ENCODE data around the gene FHOD1. TPM values are rescaled to one million over a fixed set of nuclear protein-coding genes. Genes with fewer than 3 reads are reported as not detected.

FHOD1 gene
- polyA plus RNA-seq, 1 of the 3 experiments (the other 2 are of a cell fraction) = 70.9 TPM

- TF ChIP-seq NFIC (IDR thresholded peaks at IDR 0.05; ENCODE audit: borderline replicate concordance) (no peak), USF2 (IDR thresholded peaks at IDR 0.05; ENCODE audit: borderline replicate concordance, low read depth, low read length) (no peak), USF1 (IDR thresholded peaks at IDR 0.05; ENCODE audit: borderline replicate concordance, low read depth) (no peak), ZBTB33 (IDR thresholded peaks at IDR 0.05; ENCODE audit: borderline replicate concordance, low read depth) (no peak), FOXM1 (IDR thresholded peaks at IDR 0.05; ENCODE audit: low read depth) (no peak), FOXJ3 (CRISPR knock-in tag; IDR thresholded peaks at IDR 0.05) (no peak), EZH2phosphoT487 (IDR thresholded peaks at IDR 0.05; ENCODE audit: borderline replicate concordance, low read depth) (no peak), MXI1 (IDR thresholded peaks at IDR 0.05; ENCODE audit: low read depth, low read length) (no peak), GATA2 (CRISPR knock-in tag; IDR thresholded peaks at IDR 0.05) (no peak), TEAD4 (IDR thresholded peaks at IDR 0.05; ENCODE audit: borderline replicate concordance, insufficient read depth) (no peak), EP300 (IDR thresholded peaks at IDR 0.05; ENCODE audit: borderline replicate concordance in 1 of 2, low read depth in 1 of 2, low read length in 1 of 2) (no peak), CTCF (IDR thresholded peaks at IDR 0.05) (no peak), IRF3 (IDR thresholded peaks at IDR 0.05; ENCODE audit: low read depth, low read length) (no peak)
- Histone ChIP-seq H3K9ac (peak overlapping the region; percentile 83), H3F3A (replicated peaks; ENCODE audit: insufficient read depth) (peaks cover 29% of the 10 kb centered on the region), H3K27me3 (ENCODE audit: insufficient read depth) (no peaks in the 10 kb centered on the region), H3K9me2 (no peaks in the 10 kb centered on the region), H3K27ac (ENCODE audit: low read depth in 2 of 2, low read length in 1 of 2) (no peak overlapping the region), H3K4me2 (peak overlapping the region; percentile 88), H3K79me2 (ENCODE audit: insufficient read depth) (peaks cover 40% of the 10 kb centered on the region), H3K9me3 (no peaks in the 10 kb centered on the region), H3K36me3 (replicated peaks in 1 of 2; ENCODE audit: control insufficient read depth in 1 of 2, insufficient read depth in 2 of 2, low read length in 1 of 2) (peaks cover 25 to 42% of the 10 kb centered on the region in 2 experiments), H2AFZ (ENCODE audit: low read depth) (no peak overlapping the region), H4K20me1 (ENCODE audit: insufficient read depth) (no peaks in the 10 kb centered on the region), H3K4me3 (ENCODE audit: low read depth in 2 of 2, low read length in 1 of 2) (peak overlapping the region; percentile 92 to 100), H3K4me1 (ENCODE audit: control insufficient read depth in 1 of 2, insufficient read depth in 2 of 2, low read depth in 1 of 2, low read length in 1 of 2) (peaks cover 0 to 22% of the 10 kb centered on the region in 2 experiments; a peak in 2 of 4 replicates)
- CTCF ChIA-PET = interaction anchor here (0.6 to 2.9 kb wide), 11 partner anchors 11 to 476 kb away, joined by 3 to 10 read pairs (median 4); partner anchors contain the start of genes NOL3 and SLC9A5
- WGBS (ENCODE audit: low lambda C conversion rate) = 94% methylated on average over 3 of the region's 9 CpGs
- no peak for DNase-seq
- POLR2A ChIA-PET = interaction anchor here (0.6 to 2.0 kb wide), 4 partner anchors 8 to 20 kb away, joined by 5 to 9 read pairs (median 6); no protein-coding TSS in a partner anchor
Measured at GRCh38 chr16:67228034-67228785, 19.1 kb downstream of the FHOD1 start.
